IPS-18c (cell line): Measurements from ENCODE around the gene CCL13.

Experiments used
- H3K4me3 ChIP-seq: 2 replicates; pipeline ENCODE4 v1.7.0; 2013; ENCODE audit warnings: low read depth, mild to moderate bottlenecking, low read length, moderate library complexity; ENCODE audit not compliant: insufficient read depth
- H3K9me3 ChIP-seq: one replicate; pipeline ENCODE4 v1.6.1; 2013; ENCODE audit warnings: mild to moderate bottlenecking, low read length, moderate library complexity; ENCODE audit not compliant: control insufficient read depth, insufficient read depth

Gene CCL13

GRCh38 chr17:34357398-34357797 is 1.1 kb downstream of the CCL13 start:
- no peaks in the 10 kb centered on the region for H3K9me3 ChIP-seq

GRCh38 chr17:34358631-34359030 is 2.4 kb downstream of the CCL13 start:
- H3K9me3 ChIP-seq = no peaks in the 10 kb centered on the region
- no peak overlapping the region for H3K4me3 ChIP-seq

More at GRCh38 chr17:34357398-34357797, 1.1 kb downstream of the CCL13 start:
- H3K4me3 ChIP-seq = no peak overlapping the region

- H3K9me3 ChIP-seq = no peaks in the 10 kb centered on the region
- H3K4me3 ChIP-seq = no peak overlapping the region
Measured at GRCh38 chr17:34360601-34361270, 4.5 kb downstream of the CCL13 start.

GRCh38 chr17:34361478-34362061 is 5.3 kb downstream of the CCL13 start:
- H3K9me3 ChIP-seq = no peaks in the 10 kb centered on the region
- H3K4me3 ChIP-seq = no peak overlapping the region

GRCh38 chr17:34363183-34363661 is 6.9 kb downstream of the CCL13 start, which contains the start of gene CCL1:
Gene CCL1 (minus strand): TSS chr17:34363233. CDS start chr17:34363161, 72 bp downstream.
- Histone ChIP-seq H3K4me3 (no peak within 1 kb of the TSS), H3K9me3 (no peaks in the 10 kb centered on the region)

DNA sequence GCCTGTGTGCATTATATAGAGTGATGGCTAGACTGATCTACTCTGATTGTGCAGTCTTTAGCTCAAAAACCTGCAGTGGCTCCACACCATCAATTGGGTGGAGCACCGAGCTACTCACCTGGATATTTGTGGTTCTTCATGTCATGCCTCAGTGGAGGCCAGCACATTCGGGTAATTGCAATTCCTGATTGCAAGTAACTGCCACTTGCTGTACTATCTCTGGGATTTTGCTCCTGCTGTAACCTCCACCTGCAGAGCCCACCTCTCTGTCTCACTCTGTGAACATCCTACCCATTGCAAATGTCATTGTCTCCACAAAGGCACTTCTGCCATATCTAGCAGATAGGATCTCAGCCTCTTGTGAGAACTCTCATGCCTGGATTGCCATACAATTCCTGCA is 8.5 kb downstream of the CCL13 start:
- H3K4me3 ChIP-seq = no peak overlapping the region
- H3K9me3 ChIP-seq = no peaks in the 10 kb centered on the region

DNA sequence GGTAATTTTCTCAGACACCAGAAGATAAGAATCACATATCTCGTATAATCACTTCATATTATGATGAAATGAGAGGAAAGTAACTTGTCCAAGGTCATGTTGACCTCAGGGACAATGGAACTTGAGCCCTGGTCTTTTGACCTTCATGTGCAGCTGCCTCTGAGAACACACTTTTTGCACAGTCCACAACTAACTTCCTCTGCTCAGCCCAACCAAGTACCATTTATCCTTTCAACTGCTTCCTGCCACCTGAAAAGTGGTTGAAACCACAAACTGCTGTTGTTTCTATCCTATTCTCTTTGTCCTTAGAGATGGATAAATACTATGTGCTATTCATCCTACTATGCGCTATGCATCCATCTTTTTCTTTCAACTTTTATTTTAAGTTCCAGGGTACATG is 9.1 kb downstream of the CCL13 start:
- H3K9me3 ChIP-seq = no peaks in the 10 kb centered on the region

GRCh38 chr17:34366010-34366409 is 9.7 kb downstream of the CCL13 start:
- Histone ChIP-seq H3K9me3 (no peaks in the 10 kb centered on the region), H3K4me3 (no peak overlapping the region)

More for the DNA sequence above, 9.1 kb downstream of the CCL13 start:
- no peak overlapping the region for H3K4me3 ChIP-seq

DNA sequence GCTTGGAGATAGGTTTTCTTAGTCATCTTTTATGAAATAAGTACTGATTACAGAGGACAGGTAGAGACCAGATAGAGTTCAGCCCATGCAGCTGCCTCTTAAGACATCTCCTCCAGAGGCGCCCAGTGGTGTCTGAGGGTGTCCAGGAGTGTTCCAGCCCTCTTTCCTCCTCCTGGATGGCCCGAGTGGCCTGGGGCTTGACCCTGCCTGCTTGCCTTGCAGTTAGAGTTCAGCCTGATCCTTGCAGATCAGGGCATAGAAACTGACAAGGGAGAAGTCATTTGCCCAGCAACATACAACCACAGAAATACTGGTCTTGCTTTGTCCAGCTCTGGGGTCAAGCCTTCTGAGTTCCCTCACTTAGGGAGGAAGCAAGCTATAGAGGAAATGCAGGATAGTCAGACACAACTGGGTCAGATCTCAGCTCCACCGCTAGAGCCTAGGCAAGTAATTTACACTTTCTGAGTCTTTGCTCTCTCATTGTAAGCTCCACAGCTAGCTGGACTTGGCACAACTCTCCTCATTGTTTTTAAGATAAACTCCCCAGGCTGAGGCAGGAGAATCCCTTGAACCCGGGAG is 10.3 kb downstream of the CCL13 start:
- H3K4me3 ChIP-seq = no peak overlapping the region
- no peaks in the 10 kb centered on the region for H3K9me3 ChIP-seq

DNA sequence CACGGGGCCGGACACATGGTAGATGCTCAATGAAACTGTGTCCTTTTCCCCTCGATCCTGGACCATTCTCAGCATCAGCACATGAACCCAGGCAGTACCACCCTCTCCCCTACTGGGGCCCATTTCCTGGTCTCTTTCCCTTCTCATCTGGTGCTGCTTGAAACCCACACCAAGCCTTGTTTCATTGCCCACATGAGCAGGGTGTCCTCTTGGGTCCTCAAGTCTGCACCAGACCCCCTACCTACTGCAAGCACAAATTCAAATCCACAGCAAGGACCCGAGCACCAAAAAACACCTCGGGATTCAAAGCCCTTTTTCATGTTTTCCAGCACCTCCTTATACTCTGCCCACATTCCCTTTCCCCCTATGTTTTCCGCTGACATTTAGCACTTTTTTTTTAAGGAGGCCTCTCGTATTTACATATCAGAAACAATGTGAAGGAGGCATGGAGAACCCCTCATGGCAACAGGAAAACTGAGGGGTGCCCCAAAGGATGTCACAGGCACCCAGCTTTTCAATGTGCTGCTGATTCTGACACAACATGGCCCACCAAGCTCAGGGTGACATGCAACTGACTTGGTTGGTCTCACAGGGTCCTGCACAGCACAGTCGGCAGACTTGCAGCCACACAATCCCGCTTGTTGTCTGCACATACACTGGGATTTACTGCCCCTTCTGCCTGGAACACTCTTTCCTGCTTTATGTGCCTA is 11.4 kb downstream of the CCL13 start:
- no peak overlapping the region for H3K4me3 ChIP-seq
- H3K9me3 ChIP-seq = no peaks in the 10 kb centered on the region

DNA sequence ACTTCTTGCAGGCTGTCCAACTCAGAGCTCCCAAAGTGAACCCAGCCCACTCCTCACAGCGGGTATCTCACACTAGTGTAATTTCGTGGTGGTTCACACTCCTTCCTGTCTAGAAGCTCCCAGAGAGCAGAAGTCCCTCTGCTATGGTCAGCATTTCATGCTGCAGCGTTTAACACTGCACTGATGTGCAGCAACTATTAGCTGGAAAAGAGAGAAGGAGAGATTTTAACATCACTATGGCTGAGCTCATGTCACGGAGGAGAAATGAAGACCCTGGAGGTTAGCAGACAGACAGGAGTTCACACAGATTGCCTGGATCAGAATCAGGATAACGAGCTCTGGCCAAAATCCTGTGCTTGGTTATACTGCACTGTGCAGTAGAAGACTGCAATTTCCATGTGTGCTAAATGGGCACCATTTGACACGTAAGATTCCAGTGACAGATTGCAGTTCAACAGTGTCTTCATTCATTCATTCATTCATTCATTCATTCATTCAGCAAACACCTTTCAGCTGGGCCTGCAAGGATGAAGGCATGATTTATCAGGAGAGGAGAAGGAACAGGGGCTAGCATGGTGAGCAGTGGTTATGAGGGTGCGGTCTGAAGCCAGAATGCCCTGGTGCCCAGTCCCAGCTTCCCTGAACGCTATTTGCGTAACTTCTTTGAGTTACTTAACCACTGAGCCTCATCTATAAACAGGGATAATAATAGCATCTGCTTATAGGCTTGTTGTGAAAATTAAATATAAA is 12.1 kb downstream of the CCL13 start:
- H3K4me3 ChIP-seq = no peak overlapping the region
- H3K9me3 ChIP-seq = no peaks in the 10 kb centered on the region

DNA sequence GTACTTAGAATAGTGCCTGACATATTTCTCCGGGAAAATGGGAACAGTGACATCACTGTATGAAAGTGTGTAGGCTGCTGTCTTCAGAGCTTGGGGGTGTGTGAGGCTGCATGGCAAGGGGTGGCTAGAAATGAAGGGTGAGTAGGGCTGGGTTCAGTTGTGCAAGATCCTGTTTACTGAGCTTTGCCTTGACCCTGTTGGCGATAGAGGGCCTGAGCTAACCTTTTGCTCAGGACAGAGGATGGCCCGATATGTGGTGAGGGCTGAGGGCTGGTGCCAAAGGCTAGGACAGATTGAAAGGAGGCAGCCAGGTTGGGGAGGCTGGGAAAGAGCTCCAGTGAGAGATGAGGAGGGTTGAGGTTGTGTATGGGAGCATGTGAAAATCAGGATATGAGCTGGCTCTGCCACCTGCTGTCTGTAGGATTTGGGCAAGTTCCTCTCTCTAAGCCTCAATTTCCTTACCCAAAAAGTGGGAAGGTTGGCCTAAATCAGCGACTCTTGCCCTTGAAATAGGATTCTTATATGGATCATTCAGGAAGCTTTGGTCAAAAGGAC is 12.7 kb downstream of the CCL13 start:
- H3K9me3 ChIP-seq = no peaks in the 10 kb centered on the region
- no peak overlapping the region for H3K4me3 ChIP-seq

DNA sequence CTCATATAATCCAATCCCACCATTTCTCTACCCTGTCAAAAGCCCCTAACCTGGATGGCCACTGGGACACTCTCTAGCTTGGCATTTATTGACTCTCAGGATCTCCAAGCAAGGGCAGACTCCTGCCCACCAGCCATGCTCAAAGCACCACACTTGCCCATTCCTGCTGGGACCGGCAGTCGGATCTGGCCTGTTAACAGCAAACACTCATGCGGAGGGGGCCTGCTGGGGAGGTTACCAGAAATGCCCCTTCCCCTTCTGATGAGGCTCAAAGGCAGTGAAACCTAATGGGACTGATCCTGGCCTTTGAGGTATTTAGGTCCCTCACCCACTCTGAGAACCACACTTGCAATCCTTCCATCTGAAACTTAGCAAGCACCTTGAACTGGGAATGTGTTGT is 13.3 kb downstream of the CCL13 start:
- H3K9me3 ChIP-seq = no peaks in the 10 kb centered on the region
- H3K4me3 ChIP-seq = no peak overlapping the region

GRCh38 chr17:34370376-34370996 is 14.2 kb downstream of the CCL13 start:
- Histone ChIP-seq H3K9me3 (no peaks in the 10 kb centered on the region), H3K4me3 (no peak overlapping the region)

DNA sequence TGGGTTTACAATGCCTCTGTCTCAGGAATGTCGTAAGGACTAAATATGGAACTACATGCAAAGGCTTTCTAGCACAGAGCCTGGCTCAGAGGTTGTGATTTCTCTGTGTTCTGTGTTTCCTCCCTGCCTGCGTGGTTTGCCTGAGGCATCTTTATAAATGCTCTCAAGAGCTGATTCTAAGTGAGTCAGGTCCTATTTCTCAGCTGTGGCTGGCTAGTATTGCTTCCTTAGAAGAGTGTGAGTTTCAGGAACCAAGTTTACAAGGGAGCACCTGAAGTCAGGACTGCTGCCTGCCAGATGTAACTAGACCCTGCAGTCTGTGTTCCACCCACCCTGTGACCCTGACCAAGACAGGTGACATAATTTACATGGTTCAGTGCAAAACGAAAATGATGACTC is 14.7 kb downstream of the CCL13 start:
- H3K9me3 ChIP-seq = no peaks in the 10 kb centered on the region
- H3K4me3 ChIP-seq = no peak overlapping the region

DNA sequence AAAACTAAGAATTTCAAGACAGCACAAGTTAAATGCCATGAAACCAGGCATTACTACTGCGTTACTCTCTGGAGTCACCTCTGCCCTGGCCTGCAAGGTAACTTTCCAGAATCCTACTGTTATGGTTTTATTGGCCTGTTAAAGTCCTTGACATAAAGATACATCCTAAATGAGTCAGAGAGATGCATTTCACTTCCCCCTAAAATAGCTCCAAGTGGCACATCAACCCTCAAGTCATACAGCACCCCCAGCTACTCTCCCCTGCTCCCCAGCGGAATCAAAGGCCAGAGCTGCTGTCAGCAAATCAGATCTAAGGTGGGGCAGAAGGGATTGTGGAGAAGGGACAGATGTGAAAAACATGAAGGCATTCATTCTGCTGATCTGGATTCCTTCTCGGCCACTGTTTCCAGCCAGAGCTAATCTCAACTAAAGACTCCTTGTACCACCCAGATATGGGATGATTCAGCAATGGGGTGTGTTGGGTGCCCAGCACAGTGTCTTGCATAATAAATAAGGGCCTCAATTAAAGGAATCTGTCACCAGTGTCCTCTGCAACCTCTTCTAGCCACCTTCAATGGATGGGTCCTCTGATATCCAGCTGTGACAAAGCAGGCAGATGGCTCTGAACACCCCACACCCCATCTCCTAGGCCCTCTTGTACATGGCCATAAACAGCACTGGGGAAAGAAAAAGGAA is 15.3 kb downstream of the CCL13 start:
- no peak overlapping the region for H3K4me3 ChIP-seq
- H3K9me3 ChIP-seq = no peaks in the 10 kb centered on the region
